Memory B cell (primary cell): ENCODE results near the gene EZH2.

ENCODE experiments used
- ATAC-seq: fragments of 150-1000 bp; cut with Tn5 transposase; 2 replicates; pipeline ENCODE4 v1.10.0; 2021; ENCODE audit warnings: low read depth, mild to moderate bottlenecking, moderate library complexity
- DNase-seq, 2 donors: peaks; one replicate each; pipeline ENCODE4 v3.0.0; 2022; ENCODE audit warnings: low spot score in 2 of 2
- H3K27ac Mint-ChIP-seq: one replicate; pipeline ENCODE4 v1.8.0; 2022; ENCODE audit warnings: mild to moderate bottlenecking, moderate library complexity, mixed read lengths
- H3K27me3 Mint-ChIP-seq: one replicate; pipeline ENCODE4 v1.8.0; 2022; ENCODE audit warnings: mixed read lengths
- H3K36me3 Mint-ChIP-seq: one replicate; pipeline ENCODE4 v1.8.0; 2022; ENCODE audit warnings: mild to moderate bottlenecking, mixed read lengths
- H3K4me1 Mint-ChIP-seq: one replicate; pipeline ENCODE4 v1.8.0; 2022; ENCODE audit warnings: mixed read lengths
- H3K4me3 Mint-ChIP-seq: one replicate; pipeline ENCODE4 v1.8.0; 2022; ENCODE audit warnings: mild to moderate bottlenecking, moderate library complexity, mixed read lengths
- H3K9me3 Mint-ChIP-seq: one replicate; pipeline ENCODE4 v1.8.0; 2022; ENCODE audit warnings: mixed read lengths

Gene EZH2

GRCh38 chr7:148828965-148829364, 55.1 kb downstream of the EZH2 start:
- H3K4me1 Mint-ChIP-seq: no peaks in the 10 kb centered on the region
- H3K27me3 Mint-ChIP-seq: no peaks in the 10 kb centered on the region
- no peak overlapping the region for H3K4me3 Mint-ChIP-seq
- no peak for ATAC-seq
- DNase-seq: no peak
- H3K9me3 Mint-ChIP-seq: no peaks in the 10 kb centered on the region
- H3K36me3 Mint-ChIP-seq: peaks cover 2% of the 10 kb centered on the region
- no peak overlapping the region for H3K27ac Mint-ChIP-seq

- no peaks in the 10 kb centered on the region for H3K4me1 Mint-ChIP-seq
- ATAC-seq (no peak), DNase-seq (no peak)
- H3K9me3 Mint-ChIP-seq: no peaks in the 10 kb centered on the region
- H3K4me3 Mint-ChIP-seq: no peak overlapping the region
- no peaks in the 10 kb centered on the region for H3K36me3 Mint-ChIP-seq
- no peaks in the 10 kb centered on the region for H3K27me3 Mint-ChIP-seq
- no peak overlapping the region for H3K27ac Mint-ChIP-seq
Observed at GRCh38 chr7:148825338-148825737, 58.8 kb downstream of the EZH2 start.

- no peak for DNase-seq
- Mint-ChIP-seq H3K9me3 (no peaks in the 10 kb centered on the region), H3K36me3 (no peaks in the 10 kb centered on the region), H3K4me3 (no peak overlapping the region), H3K4me1 (no peaks in the 10 kb centered on the region), H3K27me3 (no peaks in the 10 kb centered on the region), H3K27ac (no peak overlapping the region)
- ATAC-seq: no peak
Observed at GRCh38 chr7:148824864-148825263, 59.2 kb downstream of the EZH2 start.

GRCh38 chr7:148821422-148821821, 62.7 kb downstream of the EZH2 start:
- Mint-ChIP-seq H3K9me3 (no peaks in the 10 kb centered on the region), H3K4me3 (no peak overlapping the region), H3K27ac (no peak overlapping the region), H3K36me3 (no peaks in the 10 kb centered on the region), H3K4me1 (no peaks in the 10 kb centered on the region), H3K27me3 (no peaks in the 10 kb centered on the region)
- ATAC-seq: no peak
- DNase-seq: no peak

- no peaks in the 10 kb centered on the region for H3K27me3 Mint-ChIP-seq
- no peak overlapping the region for H3K27ac Mint-ChIP-seq
- H3K36me3 Mint-ChIP-seq: no peaks in the 10 kb centered on the region
- H3K9me3 Mint-ChIP-seq: no peaks in the 10 kb centered on the region
- H3K4me1 Mint-ChIP-seq: peaks cover 3% of the 10 kb centered on the region
- H3K4me3 Mint-ChIP-seq: no peak overlapping the region
- ATAC-seq (no peak), DNase-seq (no peak)
Observed at GRCh38 chr7:148819697-148820360, 64.3 kb downstream of the EZH2 start.

- H3K9me3 Mint-ChIP-seq: no peaks in the 10 kb centered on the region
- H3K27me3 Mint-ChIP-seq: no peaks in the 10 kb centered on the region
- peak; percentile 62 for ATAC-seq
- no peaks in the 10 kb centered on the region for H3K36me3 Mint-ChIP-seq
- no peak overlapping the region for H3K27ac Mint-ChIP-seq
- peaks cover 5% of the 10 kb centered on the region for H3K4me1 Mint-ChIP-seq
- H3K4me3 Mint-ChIP-seq: no peak overlapping the region
- no peak for DNase-seq
Observed at GRCh38 chr7:148815612-148816011, 68.5 kb downstream of the EZH2 start.

- Mint-ChIP-seq H3K27me3 (no peaks in the 10 kb centered on the region), H3K36me3 (peaks cover 2% of the 10 kb centered on the region), H3K4me1 (peaks cover 5% of the 10 kb centered on the region), H3K27ac (no peak overlapping the region), H3K4me3 (no peak overlapping the region), H3K9me3 (no peaks in the 10 kb centered on the region)
- no peak for DNase-seq
- no peak for ATAC-seq
Observed at GRCh38 chr7:148814922-148815559, 69.0 kb downstream of the EZH2 start.

GRCh38 chr7:148813890-148814289, 70.2 kb downstream of the EZH2 start:
- no peak overlapping the region for H3K27ac Mint-ChIP-seq
- peaks cover 2% of the 10 kb centered on the region for H3K36me3 Mint-ChIP-seq

GRCh38 chr7:148811892-148812291, 72.2 kb downstream of the EZH2 start:
- ATAC-seq: no peak
- no peak overlapping the region for H3K27ac Mint-ChIP-seq
- H3K9me3 Mint-ChIP-seq: no peaks in the 10 kb centered on the region
- H3K36me3 Mint-ChIP-seq: peaks cover 4% of the 10 kb centered on the region
- DNase-seq: no peak
- H3K4me1 Mint-ChIP-seq: peaks cover 5% of the 10 kb centered on the region
- H3K4me3 Mint-ChIP-seq: no peak overlapping the region
- no peaks in the 10 kb centered on the region for H3K27me3 Mint-ChIP-seq

More at GRCh38 chr7:148813890-148814289, 70.2 kb downstream of the EZH2 start:
- Mint-ChIP-seq H3K4me1 (peaks cover 5% of the 10 kb centered on the region), H3K4me3 (no peak overlapping the region), H3K9me3 (no peaks in the 10 kb centered on the region), H3K27me3 (no peaks in the 10 kb centered on the region)
- DNase-seq (no peak), ATAC-seq (no peak)

- no peak for DNase-seq
- peaks cover 2% of the 10 kb centered on the region for H3K4me1 Mint-ChIP-seq
- no peak for ATAC-seq
- H3K9me3 Mint-ChIP-seq: no peaks in the 10 kb centered on the region
- H3K27ac Mint-ChIP-seq: no peak overlapping the region
- H3K27me3 Mint-ChIP-seq: no peaks in the 10 kb centered on the region
- H3K36me3 Mint-ChIP-seq: peaks cover 4% of the 10 kb centered on the region
- H3K4me3 Mint-ChIP-seq: no peak overlapping the region
Observed at GRCh38 chr7:148809856-148810255, 74.2 kb downstream of the EZH2 start.

- peaks cover 4% of the 10 kb centered on the region for H3K36me3 Mint-ChIP-seq
- no peaks in the 10 kb centered on the region for H3K4me1 Mint-ChIP-seq
- no peaks in the 10 kb centered on the region for H3K9me3 Mint-ChIP-seq
- no peak overlapping the region for H3K27ac Mint-ChIP-seq
- ATAC-seq: no peak
- DNase-seq: no peak
- H3K27me3 Mint-ChIP-seq: no peaks in the 10 kb centered on the region
- H3K4me3 Mint-ChIP-seq: no peak overlapping the region
Observed at GRCh38 chr7:148807436-148807835, 76.7 kb downstream of the EZH2 start.

GRCh38 chr7:148806187-148806586, 77.9 kb downstream of the EZH2 start:
- ATAC-seq (no peak), DNase-seq (no peak)
- H3K9me3 Mint-ChIP-seq: no peaks in the 10 kb centered on the region
- H3K27me3 Mint-ChIP-seq: no peaks in the 10 kb centered on the region
- H3K36me3 Mint-ChIP-seq: peaks cover 7% of the 10 kb centered on the region
- no peak overlapping the region for H3K27ac Mint-ChIP-seq
- no peaks in the 10 kb centered on the region for H3K4me1 Mint-ChIP-seq
- H3K4me3 Mint-ChIP-seq: no peak overlapping the region

GRCh38 chr7:148804343-148805235, 79.5 kb downstream of the EZH2 start:
- ATAC-seq (no peak), DNase-seq (no peak)
- H3K27me3 Mint-ChIP-seq: no peaks in the 10 kb centered on the region
- H3K36me3 Mint-ChIP-seq: peaks cover 16% of the 10 kb centered on the region
- no peak overlapping the region for H3K4me3 Mint-ChIP-seq
- H3K4me1 Mint-ChIP-seq: no peaks in the 10 kb centered on the region
- no peaks in the 10 kb centered on the region for H3K9me3 Mint-ChIP-seq
- H3K27ac Mint-ChIP-seq: no peak overlapping the region

GRCh38 chr7:148803094-148803493, 81.0 kb downstream of the EZH2 start:
- Mint-ChIP-seq H3K27ac (no peak overlapping the region), H3K4me3 (no peak overlapping the region), H3K27me3 (no peaks in the 10 kb centered on the region), H3K36me3 (peaks cover 30% of the 10 kb centered on the region), H3K4me1 (no peaks in the 10 kb centered on the region), H3K9me3 (no peaks in the 10 kb centered on the region)
- DNase-seq (no peak), ATAC-seq (no peak)
